GM23338 (cell line): ENCODE measurements around the gene KIF1A. TPM values are rescaled to one million over a fixed set of nuclear protein-coding genes. Genes with fewer than 3 reads are reported as not detected.

Experiments
- ATAC-seq: fragments of 200-7000 bp; cut with Tn5 transposase; 3 replicates; pipeline ENCODE4 v1.9.1; 2020
- DNase-seq: peaks from one replicate; pipeline ENCODE4 v3.0.0-alpha.2; 2015; ENCODE audit warnings: low spot score
- H2AFZ ChIP-seq: fragments of 200-600 bp; sonication (generic); 2 replicates; pipeline ENCODE4 v1.8.0; 2016; ENCODE audit warnings: antibody characterized with exemption, mild to moderate bottlenecking, moderate library complexity
- H3F3A ChIP-seq: fragments of 200-600 bp; sonication (generic); replicated peaks from 2 replicates; pipeline ENCODE4 v1.8.0; 2017; ENCODE audit warnings: antibody characterized with exemption, mixed run types, low read depth
- H3K27ac ChIP-seq: fragments of 200-600 bp; sonication (generic); 2 replicates; pipeline ENCODE4 v1.6.1; 2016; ENCODE audit warnings: low read depth
- H3K27me3 ChIP-seq: fragments of 200-600 bp; sonication (generic); 2 replicates; pipeline ENCODE4 v1.8.0; 2016; ENCODE audit warnings: mild to moderate bottlenecking, mixed run types, moderate library complexity; ENCODE audit not compliant: insufficient read depth
- H3K36me3 ChIP-seq: fragments of 200-600 bp; sonication (generic); 2 replicates; pipeline ENCODE4 v1.8.0; 2016; ENCODE audit warnings: mild to moderate bottlenecking; ENCODE audit not compliant: insufficient read depth
- H3K4me1 ChIP-seq: fragments of 200-600 bp; sonication (generic); 2 replicates; pipeline ENCODE4 v1.8.0; 2016; ENCODE audit warnings: mild to moderate bottlenecking, moderate library complexity; ENCODE audit not compliant: insufficient read depth
- H3K4me2 ChIP-seq: fragments of 200-600 bp; sonication (generic); 2 replicates; pipeline ENCODE4 v1.7.1; 2017; ENCODE audit warnings: mixed run types
- H3K4me3 ChIP-seq: fragments of 200-600 bp; sonication (generic); 2 replicates; pipeline ENCODE4 v1.6.1; 2016; ENCODE audit warnings: mixed run types
- H3K79me2 ChIP-seq: fragments of 200-600 bp; sonication (generic); replicated peaks from 2 replicates; pipeline ENCODE4 v1.8.0; 2017; ENCODE audit warnings: mild to moderate bottlenecking; ENCODE audit not compliant: insufficient read depth
- H3K9me2 ChIP-seq: fragments of 200-600 bp; sonication (generic); 2 replicates; pipeline ENCODE4 v1.8.0; 2017; ENCODE audit not compliant: insufficient read depth
- H4K20me1 ChIP-seq: fragments of 200-600 bp; sonication (generic); replicated peaks from 2 replicates; pipeline ENCODE4 v1.8.0; 2017; ENCODE audit warnings: mild to moderate bottlenecking; ENCODE audit not compliant: insufficient read depth
- H3K27ac Mint-ChIP-seq: 2 replicates; pipeline ENCODE4 v1.8.0; 2020; ENCODE audit warnings: inconsistent platforms, mild to moderate bottlenecking, moderate library complexity, mixed read lengths
- H3K27me3 Mint-ChIP-seq: 3 replicates; pipeline ENCODE4 v1.8.0; 2022; ENCODE audit warnings: low read depth, mild to moderate bottlenecking, moderate library complexity, mixed read lengths, inconsistent platforms; ENCODE audit not compliant: insufficient read depth, poor library complexity
- H3K36me3 Mint-ChIP-seq: 3 replicates; pipeline ENCODE4 v1.8.0; 2021; ENCODE audit warnings: low read depth, mild to moderate bottlenecking, inconsistent platforms, moderate library complexity, mixed read lengths
- H3K4me1 Mint-ChIP-seq: 3 replicates; pipeline ENCODE4 v1.8.0; 2020; ENCODE audit warnings: mild to moderate bottlenecking, inconsistent platforms, mixed read lengths
- H3K4me3 Mint-ChIP-seq: 3 replicates; pipeline ENCODE4 v1.8.0; 2021; ENCODE audit warnings: moderate library complexity, mild to moderate bottlenecking, inconsistent platforms, mixed read lengths
- H3K9me3 Mint-ChIP-seq: 3 replicates; pipeline ENCODE4 v1.8.0; 2020; ENCODE audit warnings: moderate library complexity, mild to moderate bottlenecking, inconsistent platforms, mixed read lengths
- CREB1 ChIP-seq: fragments of 250-450 bp; sonication (Bioruptor Pico); IDR thresholded peaks from 2 replicates; pipeline ENCODE4 v1.5.0; 2020; ENCODE audit warnings: low read depth, mild to moderate bottlenecking, moderate library complexity
- CTCF ChIP-seq, 2 experiments: fragments of 200-600 bp in 1 of 2; sonication (generic) in 1 of 2; conservative IDR thresholded peaks; 2 replicates each; pipeline versions ENCODE4 v1.5.1 to v1.6.1; 2016 to 2017; ENCODE audit warnings: antibody characterized with exemption in 2 of 2, low read depth in 2 of 2, mild to moderate bottlenecking in 2 of 2, moderate library complexity in 1 of 2
- ETS1 ChIP-seq: IDR thresholded peaks from 2 replicates; pipeline ENCODE4 v1.6.1; 2016; ENCODE audit warnings: antibody characterized with exemption
- EZH2 ChIP-seq: fragments of 200-600 bp; sonication (generic); IDR thresholded peaks from one replicate; pipeline ENCODE4 v1.8.0; 2017; ENCODE audit warnings: antibody characterized with exemption, mild to moderate bottlenecking, low read depth; ENCODE audit not compliant: unreplicated experiment
- EZH2phosphoT487 ChIP-seq: fragments of 200-600 bp; sonication (generic); IDR thresholded peaks from one replicate; pipeline ENCODE4 v1.8.1; 2018; ENCODE audit warnings: antibody characterized with exemption; ENCODE audit not compliant: unreplicated experiment
- JUNB ChIP-seq: IDR thresholded peaks from one replicate; pipeline ENCODE4 v1.6.1; 2016; ENCODE audit warnings: antibody characterized with exemption; ENCODE audit not compliant: unreplicated experiment
- NANOG ChIP-seq: IDR thresholded peaks from 2 replicates; pipeline ENCODE4 v1.6.1; 2016; ENCODE audit warnings: antibody characterized with exemption, borderline replicate concordance
- POLR2AphosphoS5 ChIP-seq: IDR thresholded peaks from 2 replicates; pipeline ENCODE4 v1.6.1; 2016; ENCODE audit warnings: antibody characterized with exemption, low read depth
- REST ChIP-seq: IDR thresholded peaks from one replicate; pipeline ENCODE4 v1.6.1; 2018; ENCODE audit warnings: antibody characterized with exemption; ENCODE audit not compliant: unreplicated experiment
- STAT1 ChIP-seq: IDR thresholded peaks from one replicate; pipeline ENCODE4 v1.6.1; 2016; ENCODE audit warnings: antibody characterized with exemption; ENCODE audit not compliant: unreplicated experiment
- ZNF114 ChIP-seq: fragments of 250-450 bp; sonication (Bioruptor Pico); IDR thresholded peaks from 2 replicates; pipeline ENCODE4 v1.5.0; 2020; ENCODE audit warnings: mild to moderate bottlenecking, moderate library complexity
- ZNF331 ChIP-seq: fragments of 250-450 bp; sonication (Bioruptor Pico); IDR thresholded peaks from 2 replicates; pipeline ENCODE4 v1.5.0; 2020; ENCODE audit warnings: low read depth, mild to moderate bottlenecking, moderate library complexity
- ZNF462 ChIP-seq: fragments of 250-450 bp; sonication (Bioruptor Pico); IDR thresholded peaks from 2 replicates; pipeline ENCODE4 v1.5.0; 2020; ENCODE audit warnings: mild to moderate bottlenecking, moderate library complexity
- polyA plus RNA-seq: library from polyadenylated mRNA; unstranded; fragments of >200 nt; fragmentation: Nextera tagmentation; extraction: Ambion mirVana; gene quantifications from 2 replicates; pipeline ENCODE4 v1.2.1, GENCODE V29; 2016
- total RNA-seq: library from RNA; depleted of rRNA; stranded (reverse); fragments of >200 nt; shearing (Covaris generic); gene quantifications from 2 replicates; pipeline ENCODE4 v1.2.3, GENCODE V29; 2014

KIF1A gene
- total and polyA plus RNA-seq, 2 experiments from 2014 or later = 169 to 214 TPM

- TF ChIP-seq POLR2AphosphoS5 = no peak
- no peak for TF ChIP-seq JUNB
- TF ChIP-seq EZH2 = no peak
- no peak for TF ChIP-seq CREB1 (CRISPR knock-in tag)
- TF ChIP-seq ZNF331 (CRISPR knock-in tag) = no peak
- no peak for TF ChIP-seq STAT1
- no peak for TF ChIP-seq CTCF (conservative IDR thresholded peaks at IDR 0.05; ENCODE audit: low read depth in 2 of 2)
- TF ChIP-seq ETS1 = no peak
- TF ChIP-seq ZNF114 (CRISPR knock-in tag) = no peak
- no peak for TF ChIP-seq NANOG
- TF ChIP-seq ZNF462 (CRISPR knock-in tag) = no peak
- no peak for TF ChIP-seq EZH2phosphoT487
- no peak for TF ChIP-seq REST
- 0 out of 2 replicates have a peak, but pooled peaks cover 3% of the 10 kb centered on the region for H3F3A ChIP-seq
- peaks cover 34% of the 10 kb centered on the region for H3K4me1 Mint-ChIP-seq
- ATAC-seq (no peak), DNase-seq (no peak)
- H3K9me2 ChIP-seq = no peaks in the 10 kb centered on the region
- no peak overlapping the region for H3K27ac Mint-ChIP-seq
- peaks cover 9% of the 10 kb centered on the region; the same call in 1 of the 2 replicates for H3K36me3 ChIP-seq
- no peaks in the 10 kb centered on the region for H3K9me3 Mint-ChIP-seq
- H2AFZ ChIP-seq = no peak overlapping the region
- no peak overlapping the region for H3K4me3 Mint-ChIP-seq
- peaks cover 11% of the 10 kb centered on the region for H3K27me3 Mint-ChIP-seq
- H4K20me1 ChIP-seq = peaks cover 55% of the 10 kb centered on the region
- peaks cover 58% of the 10 kb centered on the region for H3K36me3 Mint-ChIP-seq
- no peaks in the 10 kb centered on the region for H3K4me1 ChIP-seq
- H3K27me3 ChIP-seq = no peaks in the 10 kb centered on the region
- H3K79me2 ChIP-seq = peaks cover 78% of the 10 kb centered on the region
- no peak overlapping the region for H3K4me3 ChIP-seq
- no peak overlapping the region for H3K4me2 ChIP-seq
- H3K27ac ChIP-seq = no peak overlapping the region
Observed at GRCh38 chr2:240795454-240795853, 24.6 kb downstream of the KIF1A start.
